ENCODE results near the gene MRPL4.

The MRPL4 gene

GRCh38 chr19:10291554-10292205 lies 39.7 kb downstream of the MRPL4 start:
- peak overlapping the region; percentile 73 for H3K4me3 ChIP-seq
- no peak overlapping the region for H3K27ac ChIP-seq
- DNase-seq (ENCODE audit: low spot score), result no peak
- TF ChIP-seq CTCF (IDR thresholded peaks at IDR 0.05), result no peak

- Histone ChIP-seq H3K27ac (no peak overlapping the region), H3K4me3 (peak overlapping the region; percentile 73)
- no peak for TF ChIP-seq CTCF (IDR thresholded peaks at IDR 0.05)
- DNase-seq (ENCODE audit: low spot score), result no peak
These were observed 40.3 kb downstream of the MRPL4 start for GRCh38 chr19:10292206-10292788.

- TF ChIP-seq CTCF (IDR thresholded peaks at IDR 0.05), result no peak
- H3K27ac ChIP-seq, result no peak overlapping the region
- no peak for DNase-seq (ENCODE audit: low spot score)
- H3K4me3 ChIP-seq, result peak overlapping the region; percentile 73
These were observed 41.0 kb downstream of the MRPL4 start for GRCh38 chr19:10292789-10293636.

GRCh38 chr19:10293637-10294367 lies 41.8 kb downstream of the MRPL4 start:
- no peak for TF ChIP-seq CTCF (IDR thresholded peaks at IDR 0.05)
- Histone ChIP-seq H3K4me3 (no peak overlapping the region), H3K27ac (no peak overlapping the region)
- DNase-seq (ENCODE audit: low spot score), result no peak

- Histone ChIP-seq H3K27ac (no peak overlapping the region), H3K4me3 (no peak overlapping the region)
- no peak for TF ChIP-seq CTCF (IDR thresholded peaks at IDR 0.05)
- DNase-seq (ENCODE audit: low spot score), result no peak
These were observed 42.3 kb downstream of the MRPL4 start for GRCh38 chr19:10294368-10294697.

- TF ChIP-seq CTCF (IDR thresholded peaks at IDR 0.05), result no peak
- peak overlapping the region; percentile 62 for H3K4me3 ChIP-seq
- DNase-seq (ENCODE audit: low spot score), result no peak
These were observed 43.4 kb downstream of the MRPL4 start for GRCh38 chr19:10295305-10295846.

More at GRCh38 chr19:10295305-10295846, 43.4 kb downstream of the MRPL4 start:
- H3K27ac ChIP-seq, result no peak overlapping the region
